Mesendoderm (in vitro differentiated cells): ENCODE measurements around the gene IQGAP2.

Source experiments
- DNase-seq: peaks from one replicate; pipeline ENCODE4 v3.0.0; 2013
- H2AK5ac ChIP-seq: 2 replicates; pipeline ENCODE4 v1.6.1; 2013; ENCODE audit warnings: low read length, inconsistent platforms
- H2BK120ac ChIP-seq: 2 replicates; pipeline ENCODE4 v1.6.1; 2013; ENCODE audit warnings: low read depth, mild to moderate bottlenecking, low read length, moderate library complexity, mixed read lengths
- H2BK15ac ChIP-seq: replicated peaks from 2 replicates; pipeline ENCODE4 v1.6.1; 2013; ENCODE audit warnings: low read depth, mild to moderate bottlenecking, moderate library complexity
- H2BK5ac ChIP-seq: 2 replicates; pipeline ENCODE4 v1.6.1; 2013; ENCODE audit warnings: low read length, inconsistent platforms
- H3K18ac ChIP-seq: 2 replicates; pipeline ENCODE4 v1.6.1; 2013; ENCODE audit warnings: mild to moderate bottlenecking, low read length, mixed read lengths
- H3K23ac ChIP-seq: one replicate; pipeline ENCODE4 v1.6.1; 2013; ENCODE audit warnings: low read length
- H3K27ac ChIP-seq: 2 replicates; pipeline ENCODE4 v1.5.1; 2013; ENCODE audit warnings: low read depth, mild to moderate bottlenecking, inconsistent platforms, low read length, moderate library complexity
- H3K27me3 ChIP-seq: 2 replicates; pipeline ENCODE4 v1.6.1; 2013; ENCODE audit warnings: low read length, control low read depth, mild to moderate bottlenecking, inconsistent platforms; ENCODE audit not compliant: insufficient read depth, poor library complexity
- H3K36me3 ChIP-seq: 2 replicates; pipeline ENCODE4 v1.6.1; 2013; ENCODE audit warnings: low read length, inconsistent platforms; ENCODE audit not compliant: control insufficient read depth, insufficient read depth
- H3K4ac ChIP-seq: one replicate; pipeline ENCODE4 v1.6.1; 2013; ENCODE audit warnings: low read depth, mild to moderate bottlenecking, low read length, moderate library complexity
- H3K4me1 ChIP-seq: 2 replicates; pipeline ENCODE4 v1.6.1; 2013; ENCODE audit warnings: low read depth, low read length, inconsistent platforms; ENCODE audit not compliant: control insufficient read depth
- H3K4me2 ChIP-seq: 2 replicates; pipeline ENCODE4 v1.6.1; 2013; ENCODE audit warnings: low read length
- H3K4me3 ChIP-seq: 2 replicates; pipeline ENCODE4 v1.5.1; 2013; ENCODE audit warnings: mild to moderate bottlenecking, low read length
- H3K56ac ChIP-seq: one replicate; pipeline ENCODE4 v1.6.1; 2013; ENCODE audit warnings: low read length
- H3K79me1 ChIP-seq: 2 replicates; pipeline ENCODE4 v1.6.1; 2013; ENCODE audit warnings: low read length, inconsistent platforms
- H3K79me2 ChIP-seq: 2 replicates; pipeline ENCODE4 v1.6.1; 2013; ENCODE audit warnings: mild to moderate bottlenecking, low read length; ENCODE audit not compliant: control insufficient read depth, insufficient read depth
- H3K9ac ChIP-seq: 2 replicates; pipeline ENCODE4 v1.6.1; 2013; ENCODE audit warnings: low read length, inconsistent platforms
- H4K5ac ChIP-seq: one replicate; pipeline ENCODE4 v1.6.1; 2013; ENCODE audit warnings: low read length
- H4K8ac ChIP-seq: one replicate; pipeline ENCODE4 v1.6.1; 2013; ENCODE audit warnings: low read depth, mild to moderate bottlenecking, control low read depth, low read length, moderate library complexity
- WGBS: extraction: QIAGEN DNeasy Blood & Tissue Kit; methylation state at CpG from one replicate; pipeline ENCODE4 v1.1.7; 2013; ENCODE audit warnings: low lambda C conversion rate, missing lambda C conversion rate; ENCODE audit not compliant: insufficient coverage; ENCODE audit errors: extremely low coverage; 5-methylcytosine and 5-hydroxymethylcytosine counted together

The IQGAP2 gene

GRCh38 chr5:76544268-76544926, 141.3 kb downstream of the IQGAP2 start:
- Histone ChIP-seq H2BK120ac (no peak overlapping the region), H4K5ac (no peak overlapping the region), H3K27ac (no peak overlapping the region), H3K4me2 (no peak overlapping the region), H2AK5ac (no peak overlapping the region), H3K4ac (no peak overlapping the region), H3K4me3 (no peak overlapping the region), H3K79me1 (no peaks in the 10 kb centered on the region), H2BK15ac (no peak overlapping the region), H2BK5ac (no peak overlapping the region), H3K9ac (no peak overlapping the region), H4K8ac (no peak overlapping the region), H3K18ac (no peak overlapping the region), H3K23ac (no peak overlapping the region), H3K27me3 (peaks cover 5% of the 10 kb centered on the region), H3K79me2 (no peaks in the 10 kb centered on the region), H3K56ac (no peak overlapping the region), H3K4me1 (peaks cover 5% of the 10 kb centered on the region), H3K36me3 (no peaks in the 10 kb centered on the region)
- peak; percentile 71 for DNase-seq
- WGBS, result no CpG with 5 or more reads among the region's 4 CpGs

DNA sequence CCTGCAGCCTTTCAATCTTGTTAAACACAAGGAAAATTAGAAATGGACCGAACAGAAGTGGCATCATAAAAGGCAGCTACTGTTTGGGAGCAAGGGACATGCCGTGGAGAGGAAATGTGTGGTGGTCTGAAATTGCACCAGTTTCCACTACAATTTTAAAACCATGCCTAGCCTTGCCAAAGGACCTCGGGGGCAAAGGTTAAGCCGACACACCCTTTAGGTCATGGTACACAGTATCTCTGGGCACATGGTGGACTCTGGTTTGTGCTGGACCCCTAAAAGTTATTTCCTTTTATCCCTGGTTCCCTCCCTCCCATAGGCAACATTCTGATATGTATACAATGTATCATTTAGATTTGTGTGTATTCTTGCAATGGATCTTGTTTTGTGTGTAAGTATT, 142.1 kb downstream of the IQGAP2 start:
- no CpG with 5 or more reads among the region's 4 CpGs for WGBS

DNA sequence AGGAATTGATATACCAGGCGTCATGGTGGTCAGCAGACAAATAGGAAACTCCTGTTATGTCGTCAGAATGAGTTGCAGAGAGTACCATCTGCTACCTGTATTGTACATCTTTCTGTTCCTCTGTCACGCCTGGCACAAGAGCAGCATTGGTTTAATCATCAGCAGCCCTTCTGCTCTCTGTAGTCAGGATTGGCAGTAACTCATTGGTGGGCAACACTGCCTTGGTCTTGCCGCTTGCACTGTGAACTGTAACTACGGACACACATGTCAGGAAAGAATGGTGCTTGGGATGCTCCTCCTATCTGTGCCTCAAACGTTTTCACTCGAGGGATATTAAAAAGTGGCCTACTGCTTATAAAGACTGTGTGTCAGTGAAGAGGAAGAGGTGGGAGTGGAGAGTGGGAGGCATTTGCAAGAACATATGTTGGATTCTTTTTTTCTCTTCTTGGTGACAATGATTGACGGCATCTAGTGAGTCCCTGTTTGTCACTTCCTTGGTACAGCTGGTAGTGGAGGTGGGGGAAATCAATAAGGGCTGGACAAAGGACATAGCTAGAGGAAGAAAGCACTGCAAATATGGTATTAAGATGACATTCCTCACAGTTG, 143.5 kb downstream of the IQGAP2 start:
- Histone ChIP-seq H3K18ac (no peak overlapping the region), H3K23ac (no peak overlapping the region), H2BK5ac (no peak overlapping the region), H2BK15ac (no peak overlapping the region), H3K36me3 (no peaks in the 10 kb centered on the region), H3K4ac (no peak overlapping the region), H3K79me2 (no peaks in the 10 kb centered on the region), H2AK5ac (no peak overlapping the region), H3K27me3 (peaks cover 5% of the 10 kb centered on the region), H3K4me1 (peaks cover 5% of the 10 kb centered on the region), H3K9ac (no peak overlapping the region), H3K4me2 (no peak overlapping the region), H3K27ac (no peak overlapping the region), H2BK120ac (no peak overlapping the region), H3K79me1 (no peaks in the 10 kb centered on the region), H3K56ac (no peak overlapping the region), H4K5ac (no peak overlapping the region), H4K8ac (no peak overlapping the region), H3K4me3 (no peak overlapping the region)
- DNase-seq, result no peak
- no CpG with 5 or more reads among the region's 8 CpGs for WGBS

More for the DNA sequence above, 142.1 kb downstream of the IQGAP2 start:
- Histone ChIP-seq H2BK15ac (no peak overlapping the region), H3K79me2 (no peaks in the 10 kb centered on the region), H2AK5ac (no peak overlapping the region), H4K5ac (no peak overlapping the region), H3K36me3 (no peaks in the 10 kb centered on the region), H3K23ac (no peak overlapping the region), H3K27ac (no peak overlapping the region), H3K4me3 (no peak overlapping the region), H3K79me1 (no peaks in the 10 kb centered on the region), H3K18ac (no peak overlapping the region), H2BK120ac (no peak overlapping the region), H3K56ac (no peak overlapping the region), H3K27me3 (peaks cover 5% of the 10 kb centered on the region), H3K4me1 (peaks cover 5% of the 10 kb centered on the region), H3K4me2 (no peak overlapping the region), H4K8ac (no peak overlapping the region), H2BK5ac (no peak overlapping the region), H3K9ac (no peak overlapping the region), H3K4ac (no peak overlapping the region)
- DNase-seq, result no peak

GRCh38 chr5:76547242-76547890, 144.3 kb downstream of the IQGAP2 start:
- Histone ChIP-seq H3K27me3 (peaks cover 5% of the 10 kb centered on the region), H3K18ac (no peak overlapping the region), H2BK120ac (no peak overlapping the region), H2AK5ac (no peak overlapping the region), H3K27ac (no peak overlapping the region), H3K56ac (no peak overlapping the region), H3K4ac (no peak overlapping the region), H3K4me3 (no peak overlapping the region), H3K4me2 (no peak overlapping the region), H3K79me1 (no peaks in the 10 kb centered on the region), H4K5ac (no peak overlapping the region), H2BK5ac (no peak overlapping the region), H3K4me1 (peaks cover 5% of the 10 kb centered on the region), H3K23ac (no peak overlapping the region), H2BK15ac (no peak overlapping the region), H3K36me3 (no peaks in the 10 kb centered on the region), H4K8ac (no peak overlapping the region), H3K79me2 (no peaks in the 10 kb centered on the region), H3K9ac (no peak overlapping the region)
- no CpG with 5 or more reads among the region's 4 CpGs for WGBS
- DNase-seq, result no peak

DNA sequence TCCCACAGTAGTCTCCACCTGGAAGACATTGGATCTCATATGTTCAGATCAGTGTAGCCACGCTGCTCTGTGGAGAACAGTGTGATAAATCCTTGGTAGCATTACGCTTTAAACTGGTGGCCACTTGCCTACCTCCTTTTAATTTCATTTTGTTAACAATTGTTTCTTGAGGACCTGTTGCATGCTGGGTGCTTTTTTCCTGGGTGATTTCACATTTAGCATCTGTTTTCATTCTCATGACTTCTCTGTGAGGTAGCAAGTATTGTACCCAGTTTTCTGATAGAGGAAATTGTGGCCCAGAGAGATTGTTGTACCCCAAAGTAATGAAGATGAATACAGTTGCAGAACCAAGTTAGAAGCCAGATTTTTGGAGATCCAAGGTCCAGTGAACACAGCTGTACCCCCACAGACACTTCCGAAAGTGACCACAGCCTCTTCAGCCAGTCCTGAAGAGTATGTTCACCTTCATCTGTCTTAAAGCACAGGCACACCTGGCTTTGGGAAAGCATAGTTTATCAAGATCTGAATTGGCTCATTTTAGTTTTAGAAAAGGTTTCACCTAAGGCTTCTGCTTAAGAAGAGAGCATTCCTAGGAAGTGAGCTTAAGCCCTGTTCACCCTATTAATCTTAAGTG, 144.9 kb downstream of the IQGAP2 start:
- no peak for DNase-seq
- no peak overlapping the region for H3K4me3 ChIP-seq
- H3K4ac ChIP-seq, result no peak overlapping the region
- no peak overlapping the region for H3K9ac ChIP-seq
- no peak overlapping the region for H2BK15ac ChIP-seq
- no peak overlapping the region for H3K56ac ChIP-seq
- no peak overlapping the region for H4K8ac ChIP-seq
- H3K4me1 ChIP-seq, result peaks cover 5% of the 10 kb centered on the region
- no peak overlapping the region for H3K18ac ChIP-seq
- no peak overlapping the region for H3K27ac ChIP-seq
- no peaks in the 10 kb centered on the region for H3K79me1 ChIP-seq
- no peak overlapping the region for H3K23ac ChIP-seq
- H3K79me2 ChIP-seq, result no peaks in the 10 kb centered on the region
- no peaks in the 10 kb centered on the region for H3K36me3 ChIP-seq
- H4K5ac ChIP-seq, result no peak overlapping the region
- WGBS, result no CpG with 5 or more reads among the region's 3 CpGs
- peaks cover 5% of the 10 kb centered on the region for H3K27me3 ChIP-seq
- no peak overlapping the region for H2BK120ac ChIP-seq
- H2AK5ac ChIP-seq, result no peak overlapping the region
- H3K4me2 ChIP-seq, result no peak overlapping the region
- no peak overlapping the region for H2BK5ac ChIP-seq
